ENCODE measurements around the gene SH3RF2.

DNA sequence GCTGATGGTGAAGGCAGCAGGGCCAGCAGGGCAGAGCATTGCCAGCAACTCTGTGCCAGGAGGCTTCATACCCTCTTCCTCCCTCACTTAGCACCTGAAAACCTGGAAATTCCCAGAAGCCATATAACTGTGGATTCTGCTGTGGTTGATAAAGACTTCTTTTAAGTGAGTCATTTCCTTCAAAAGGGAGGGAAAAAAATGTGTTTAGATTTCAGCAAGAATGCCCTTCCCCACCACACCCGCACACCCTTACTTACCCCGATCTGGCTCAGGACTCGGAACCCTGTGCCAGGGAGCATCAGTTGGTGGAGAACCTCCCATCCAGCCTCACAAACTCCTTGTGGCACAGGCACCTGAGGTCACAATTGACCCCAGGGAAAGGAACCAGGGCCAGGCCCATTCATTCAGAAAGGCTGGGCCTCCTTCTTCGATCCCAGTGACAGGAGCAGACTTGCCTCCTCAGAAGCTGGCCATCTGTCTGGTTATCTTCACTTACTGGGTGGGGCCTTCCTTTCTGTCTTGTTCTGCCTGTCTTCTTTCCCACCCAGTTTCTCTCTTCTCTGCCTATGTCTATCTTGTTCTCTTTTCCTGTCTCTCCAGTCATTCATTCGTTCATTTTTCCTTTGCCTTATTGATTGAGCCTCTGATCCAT is 106.4 kb downstream of the SH3RF2 start:
- TF ChIP-seq, protein P1, sequence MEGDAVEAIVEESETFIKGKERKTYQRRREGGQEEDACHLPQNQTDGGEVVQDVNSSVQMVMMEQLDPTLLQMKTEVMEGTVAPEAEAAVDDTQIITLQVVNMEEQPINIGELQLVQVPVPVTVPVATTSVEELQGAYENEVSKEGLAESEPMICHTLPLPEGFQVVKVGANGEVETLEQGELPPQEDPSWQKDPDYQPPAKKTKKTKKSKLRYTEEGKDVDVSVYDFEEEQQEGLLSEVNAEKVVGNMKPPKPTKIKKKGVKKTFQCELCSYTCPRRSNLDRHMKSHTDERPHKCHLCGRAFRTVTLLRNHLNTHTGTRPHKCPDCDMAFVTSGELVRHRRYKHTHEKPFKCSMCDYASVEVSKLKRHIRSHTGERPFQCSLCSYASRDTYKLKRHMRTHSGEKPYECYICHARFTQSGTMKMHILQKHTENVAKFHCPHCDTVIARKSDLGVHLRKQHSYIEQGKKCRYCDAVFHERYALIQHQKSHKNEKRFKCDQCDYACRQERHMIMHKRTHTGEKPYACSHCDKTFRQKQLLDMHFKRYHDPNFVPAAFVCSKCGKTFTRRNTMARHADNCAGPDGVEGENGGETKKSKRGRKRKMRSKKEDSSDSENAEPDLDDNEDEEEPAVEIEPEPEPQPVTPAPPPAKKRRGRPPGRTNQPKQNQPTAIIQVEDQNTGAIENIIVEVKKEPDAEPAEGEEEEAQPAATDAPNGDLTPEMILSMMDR (IDR thresholded peaks at IDR 0.05; ENCODE audit: low read length): no peak
- no peak for TF ChIP-seq EZH2 (optimal IDR thresholded peaks at IDR 0.05; ENCODE audit: low read depth, low read length)
